Sigmoid colon (tissue), 7 donors: ENCODE data around the gene TRMT112. TPM values are rescaled to one million over a fixed set of nuclear protein-coding genes. Genes with fewer than 3 reads are reported as not detected.

Experiments used
- DNase-seq: peaks from one replicate; pipeline ENCODE4 v3.0.0-alpha.2; 2019
- H3K27ac ChIP-seq, 4 donors: fragments of 200-600 bp; sonication (generic); one replicate each; pipeline ENCODE4 v1.5.1; 2016 to 2019; ENCODE audit warnings: mild to moderate bottlenecking in 1 of 4
- H3K27me3 ChIP-seq, 3 donors: fragments of 200-600 bp; sonication (generic); one replicate each; pipeline ENCODE4 v1.5.1; 2019; ENCODE audit warnings: mild to moderate bottlenecking in 1 of 3
- H3K36me3 ChIP-seq, 4 donors: fragments of 200-600 bp; sonication (generic); one replicate each; pipeline ENCODE4 v1.5.1; 2016 to 2019
- H3K4me1 ChIP-seq, 4 donors: fragments of 200-600 bp; sonication (generic); one replicate each; pipeline ENCODE4 v1.5.1; 2017 to 2019
- H3K4me3 ChIP-seq, 4 donors: fragments of 200-600 bp; sonication (generic); one replicate each; pipeline ENCODE4 v1.5.1; 2017 to 2019; ENCODE audit warnings: mild to moderate bottlenecking in 2 of 4, moderate library complexity in 1 of 4
- H3K9me3 ChIP-seq, 4 donors: fragments of 200-600 bp in 3 of 4; sonication (generic) in 3 of 4; one replicate each; pipeline versions ENCODE4 v1.5.1 to v1.6.1; 2013 to 2019
- CTCF ChIP-seq, 4 experiments: fragments of 450-650 bp in 3 of 4; fragments of 200-600 bp in 1 of 4; IDR thresholded peaks; one replicate each; pipeline ENCODE4 v1.5.1; 2016 to 2019; ENCODE audit warnings: antibody characterized with exemption in 4 of 4, mild to moderate bottlenecking in 3 of 4, moderate library complexity in 2 of 4
- EP300 ChIP-seq, 4 donors: sonication (generic); formaldehyde crosslinking; IDR thresholded peaks; one replicate each; pipeline ENCODE4 v1.6.1; 2017; ENCODE audit warnings: antibody characterized with exemption in 4 of 4
- POLR2A ChIP-seq, 2 donors: fragments of 450-650 bp; IDR thresholded peaks; one replicate each; pipeline ENCODE4 v1.6.1; 2016; ENCODE audit warnings: antibody characterized with exemption in 2 of 2, mild to moderate bottlenecking in 2 of 2, moderate library complexity in 2 of 2
- POLR2AphosphoS5 ChIP-seq, 4 donors: sonication (generic); formaldehyde crosslinking; IDR thresholded peaks; one replicate each; pipeline ENCODE4 v1.6.1; 2017; ENCODE audit warnings: antibody characterized with exemption in 4 of 4
- WGBS, 2 donors: extraction: QIAGEN DNeasy Blood & Tissue Kit; methylation state at CpG; one replicate each; pipeline ENCODE4 v1.1.7; 2013; 5-methylcytosine and 5-hydroxymethylcytosine counted together
- intact Hi-C: fragments of 100-400 bp; cut with DNase I; formaldehyde crosslinking; loops from one replicate; pipeline ENCODE4 v1.15.1; 2023
- polyA plus RNA-seq, 3 donors: library from polyadenylated mRNA; stranded (reverse); fragments of 200-250 nt; gene quantifications; one replicate each; pipeline ENCODE4 v1.2.3, GENCODE V29; 2013
- total RNA-seq, 4 donors: library from RNA; depleted of rRNA; stranded (reverse); fragments of >200 nt; gene quantifications; one replicate each; pipeline ENCODE4 v1.1.0, GENCODE V29; 2016
- donor health status: healthy with polysubstance abuse.
- donor health status: Bipolar disorder and iron deficiency.
- donor health status: healthy.

The TRMT112 gene
- total and polyA plus RNA-seq, 7 donors, result 148 to 353 (median 232) TPM

GRCh38 chr11:64341851-64342791, 24.8 kb upstream of the TRMT112 start:
- WGBS, 2 donors, result 14 to 26% methylated on average over 55 of the region's 55 CpGs
- peaks cover 0 to 24% (median 12%) of the 10 kb centered on the region in 4 donors for H3K4me1 ChIP-seq
- intact Hi-C loops, result loop anchor here (2.0 kb wide), 1 partner anchor 23 kb away; the partner anchor contains the start of gene PRDX5
- peak; percentile 94 for DNase-seq
- H3K9me3 ChIP-seq, result no peaks in the 10 kb centered on the region
- no peaks in the 10 kb centered on the region for H3K36me3 ChIP-seq
- H3K4me3 ChIP-seq, result peak overlapping the region; percentile 9 to 44 (median 39)
- no peaks in the 10 kb centered on the region for H3K27me3 ChIP-seq
- H3K27ac ChIP-seq, result peak overlapping the region; percentile 78 to 84 (median 82)
- TF ChIP-seq POLR2A (IDR thresholded peaks at IDR 0.05) (peak in 1 of 2 donors; percentile 29), POLR2AphosphoS5 (IDR thresholded peaks at IDR 0.05) (peak; percentile 44 to 75 (median 60)), CTCF (IDR thresholded peaks at IDR 0.05) (peak; percentile 8 to 56 (median 46)), EP300 (IDR thresholded peaks at IDR 0.05) (no peak)

GRCh38 chr11:64341429-64341828, 24.1 kb upstream of the TRMT112 start:
- Histone ChIP-seq H3K9me3 (no peaks in the 10 kb centered on the region), H3K27ac (no peak overlapping the region), H3K36me3 (no peaks in the 10 kb centered on the region), H3K4me1 (peaks cover 0 to 24% (median 12%) of the 10 kb centered on the region in 4 donors), H3K4me3 (no peak overlapping the region), H3K27me3 (no peaks in the 10 kb centered on the region)
- 86 to 87% methylated on average over 21 of the region's 21 CpGs for WGBS, 2 donors
- intact Hi-C loops, result no loop called here
- TF ChIP-seq CTCF (IDR thresholded peaks at IDR 0.05), result no peak
- no peak for TF ChIP-seq EP300 (IDR thresholded peaks at IDR 0.05)
- TF ChIP-seq POLR2AphosphoS5 (IDR thresholded peaks at IDR 0.05), result no peak
- TF ChIP-seq POLR2A (IDR thresholded peaks at IDR 0.05), result no peak
- DNase-seq, result no peak

GRCh38 chr11:64340671-64341335, 23.4 kb upstream of the TRMT112 start:
- no peaks in the 10 kb centered on the region for H3K27me3 ChIP-seq
- DNase-seq, result no peak
- TF ChIP-seq POLR2A (IDR thresholded peaks at IDR 0.05) (no peak), EP300 (IDR thresholded peaks at IDR 0.05) (no peak), CTCF (IDR thresholded peaks at IDR 0.05) (no peak), POLR2AphosphoS5 (IDR thresholded peaks at IDR 0.05) (no peak)
- WGBS, 2 donors, result 32 to 73% methylated on average over 33 of the region's 33 CpGs
- peaks cover 0 to 24% (median 12%) of the 10 kb centered on the region in 4 donors for H3K4me1 ChIP-seq
- peak overlapping the region in 2 of 4 donors; percentile 8 to 36 for H3K4me3 ChIP-seq
- no peak overlapping the region for H3K27ac ChIP-seq
- H3K36me3 ChIP-seq, result no peaks in the 10 kb centered on the region
- intact Hi-C loops, result no loop called here
- no peaks in the 10 kb centered on the region for H3K9me3 ChIP-seq

- 31 to 45% methylated on average over 16 of the region's 16 CpGs for WGBS, 2 donors
- intact Hi-C loops, result no loop called here
- peak within 1 kb of the TSS in 2 of 4 donors; percentile 8 to 36 for H3K4me3 ChIP-seq
These were observed 22.5 kb upstream of the TRMT112 start, which contains the start of gene CCDC88B for GRCh38 chr11:64339754-64340408. CCDC88B (plus strand) TSS chr11:64340204; CDS start chr11:64340267, 63 bp downstream.

More at GRCh38 chr11:64339754-64340408, 22.5 kb upstream of the TRMT112 start, which contains the start of gene CCDC88B:
- Histone ChIP-seq H3K9me3 (no peaks in the 10 kb centered on the region), H3K4me1 (peaks cover 0 to 24% (median 12%) of the 10 kb centered on the region in 4 donors), H3K36me3 (no peaks in the 10 kb centered on the region), H3K27me3 (no peaks in the 10 kb centered on the region), H3K27ac (no peak within 1 kb of the TSS)
- TF ChIP-seq EP300 (IDR thresholded peaks at IDR 0.05) (no peak), CTCF (IDR thresholded peaks at IDR 0.05) (no peak), POLR2AphosphoS5 (IDR thresholded peaks at IDR 0.05) (no peak), POLR2A (IDR thresholded peaks at IDR 0.05) (no peak)
- no peak for DNase-seq
